Neural cell (in vitro differentiated cells): ENCODE measurements around the gene PDE3A. TPM values are rescaled to one million over a fixed set of nuclear protein-coding genes. Genes with fewer than 3 reads are reported as not detected.

ENCODE experiments used
- H2AFZ ChIP-seq: fragments of 200-600, 300-800 bp; sonication (generic), shearing (Covaris generic); 2 replicates; pipeline ENCODE4 v1.6.0; 2014; ENCODE audit warnings: low read depth, mild to moderate bottlenecking, antibody characterized with exemption, low read length, moderate library complexity
- H3F3A ChIP-seq: fragments of 200-600 bp; shearing (Covaris generic); 2 replicates; pipeline ENCODE4 v1.6.1; 2016; ENCODE audit warnings: mild to moderate bottlenecking, moderate library complexity, mixed read lengths, antibody characterized with exemption, low read length; ENCODE audit not compliant: insufficient read depth, poor library complexity, severe bottlenecking
- H3K27ac ChIP-seq: fragments of 200-600, 300-800 bp; sonication (generic), shearing (Covaris generic); 2 replicates; pipeline ENCODE4 v1.5.1; 2014; ENCODE audit warnings: mild to moderate bottlenecking, low read length, moderate library complexity
- H3K27me3 ChIP-seq: fragments of 300-800, 200-600 bp; sonication (generic), shearing (Covaris generic); 2 replicates; pipeline ENCODE4 v1.6.0; 2014; ENCODE audit warnings: mild to moderate bottlenecking, low read depth, low read length, moderate library complexity; ENCODE audit not compliant: insufficient read depth
- H3K36me3 ChIP-seq: fragments of 300-800, 200-600 bp; sonication (generic), shearing (Covaris generic); 2 replicates; pipeline ENCODE4 v1.5.1; 2014; ENCODE audit warnings: mild to moderate bottlenecking, antibody characterized with exemption, low read length, moderate library complexity; ENCODE audit not compliant: insufficient read depth
- H3K4me2 ChIP-seq: fragments of 300-800, 200-600 bp; sonication (generic), shearing (Covaris generic); 2 replicates; pipeline ENCODE4 v1.6.0; 2014; ENCODE audit warnings: mild to moderate bottlenecking, low read length
- H3K4me3 ChIP-seq: fragments of 300-800, 200-600 bp; sonication (generic), shearing (Covaris generic); 2 replicates; pipeline ENCODE4 v1.5.1; 2014; ENCODE audit warnings: mild to moderate bottlenecking, low read length, moderate library complexity
- H3K79me2 ChIP-seq: fragments of 200-600 bp; shearing (Covaris generic); replicated peaks from 2 replicates; pipeline ENCODE4 v1.6.0; 2014; ENCODE audit warnings: mild to moderate bottlenecking, low read length, moderate library complexity; ENCODE audit not compliant: insufficient read depth
- H3K9ac ChIP-seq: fragments of 300-800, 200-600 bp; sonication (generic), shearing (Covaris generic); 2 replicates; pipeline ENCODE4 v1.6.1; 2016; ENCODE audit warnings: mild to moderate bottlenecking, low read length, mixed read lengths
- H3K9me2 ChIP-seq: fragments of 200-600 bp; shearing (Covaris generic); 2 replicates; pipeline ENCODE4 v1.6.1; 2016; ENCODE audit warnings: mild to moderate bottlenecking, low read length, mixed read lengths; ENCODE audit not compliant: insufficient read depth
- H3K9me3 ChIP-seq: fragments of 200-600, 300-800 bp; sonication (generic), shearing (Covaris generic); 2 replicates; pipeline ENCODE4 v1.6.1; 2016; ENCODE audit warnings: mild to moderate bottlenecking, mixed run types, low read length, moderate library complexity, mixed read lengths
- H4K20me1 ChIP-seq: fragments of 200-600 bp; shearing (Covaris generic); 2 replicates; pipeline ENCODE4 v1.6.1; 2016; ENCODE audit warnings: mild to moderate bottlenecking, mixed run types; ENCODE audit not compliant: insufficient read depth
- CTCF ChIP-seq: fragments of 450-650 bp; IDR thresholded peaks from 2 replicates; pipeline ENCODE4 v1.5.1; 2014; ENCODE audit warnings: antibody characterized with exemption, mild to moderate bottlenecking, moderate library complexity; ENCODE audit not compliant: poor library complexity, severe bottlenecking
- EP300 ChIP-seq: fragments of 450-650 bp; conservative IDR thresholded peaks from 2 replicates; pipeline ENCODE4 v1.6.1; 2014; ENCODE audit warnings: antibody characterized with exemption, mild to moderate bottlenecking, moderate library complexity; ENCODE audit not compliant: poor library complexity, severe bottlenecking
- EZH2 ChIP-seq: fragments of 200-600, 300-800 bp; shearing (Covaris generic), sonication (generic); IDR thresholded peaks from 2 replicates; pipeline ENCODE4 v1.6.1; 2014; ENCODE audit warnings: antibody characterized with exemption, low read length, borderline replicate concordance, mild to moderate bottlenecking; ENCODE audit not compliant: insufficient read depth, poor library complexity, severe bottlenecking
- MXI1 ChIP-seq: fragments of 450-650 bp; conservative IDR thresholded peaks from 2 replicates; pipeline ENCODE4 v1.6.1; 2014; ENCODE audit warnings: antibody characterized with exemption, mild to moderate bottlenecking; ENCODE audit not compliant: poor library complexity, severe bottlenecking
- POLR2AphosphoS5 ChIP-seq: IDR thresholded peaks from 2 replicates; pipeline ENCODE4 v1.6.1; 2012
- RAD21 ChIP-seq: fragments of 450-650 bp; conservative IDR thresholded peaks from 2 replicates; pipeline ENCODE4 v1.6.1; 2014; ENCODE audit warnings: antibody characterized with exemption, mild to moderate bottlenecking, moderate library complexity
- REST ChIP-seq: IDR thresholded peaks from 2 replicates; pipeline ENCODE4 v1.6.1; 2012; ENCODE audit warnings: borderline replicate concordance
- SMC3 ChIP-seq: fragments of 450-650 bp; conservative IDR thresholded peaks from 2 replicates; pipeline ENCODE4 v1.6.1; 2014; ENCODE audit warnings: antibody characterized with exemption, mild to moderate bottlenecking, moderate library complexity; ENCODE audit not compliant: poor library complexity
- TAF1 ChIP-seq: IDR thresholded peaks from 2 replicates; pipeline ENCODE4 v1.6.1; 2012; ENCODE audit warnings: low read depth
- polyA plus RNA-seq: library from polyadenylated mRNA; depleted of rRNA; stranded (reverse); fragments of >200 nt; gene quantifications from 2 replicates; pipeline ENCODE4 v1.2.3, GENCODE V29; 2014

The PDE3A gene
- polyA plus RNA-seq, 1 donor from 2014 or later, result 0.94 TPM

- H3K27ac ChIP-seq, result no peak overlapping the region
- H3K4me2 ChIP-seq, result no peak overlapping the region
- no peaks in the 10 kb centered on the region for H3K79me2 ChIP-seq
- no peaks in the 10 kb centered on the region for H3F3A ChIP-seq
- no peaks in the 10 kb centered on the region for H3K36me3 ChIP-seq
- H3K4me3 ChIP-seq, result no peak overlapping the region
- H2AFZ ChIP-seq, result no peak overlapping the region
- H3K27me3 ChIP-seq, result no peaks in the 10 kb centered on the region
- no peaks in the 10 kb centered on the region for H3K9me3 ChIP-seq
- no peak for TF ChIP-seq EP300
- no peak for TF ChIP-seq CTCF
- no peak for TF ChIP-seq MXI1
- TF ChIP-seq POLR2AphosphoS5, result no peak
- no peak overlapping the region for H3K9ac ChIP-seq
- H4K20me1 ChIP-seq, result no peaks in the 10 kb centered on the region
- H3K9me2 ChIP-seq, result no peaks in the 10 kb centered on the region
Measured at GRCh38 chr12:20555015-20555414, 186.7 kb downstream of the PDE3A start.

GRCh38 chr12:20555771-20556170 lies 187.4 kb downstream of the PDE3A start:
- H3F3A ChIP-seq, result no peaks in the 10 kb centered on the region
- H3K79me2 ChIP-seq, result no peaks in the 10 kb centered on the region
- no peaks in the 10 kb centered on the region for H3K27me3 ChIP-seq
- H3K9me2 ChIP-seq, result no peaks in the 10 kb centered on the region
- TF ChIP-seq CTCF, result no peak
- TF ChIP-seq SMC3, result no peak
- no peak for TF ChIP-seq MXI1
- TF ChIP-seq TAF1, result no peak
- TF ChIP-seq EP300, result no peak
- no peak for TF ChIP-seq EZH2
- no peak overlapping the region for H3K27ac ChIP-seq
- no peak overlapping the region for H3K4me3 ChIP-seq
- H3K9ac ChIP-seq, result no peak overlapping the region
- no peaks in the 10 kb centered on the region for H3K9me3 ChIP-seq
- H4K20me1 ChIP-seq, result no peaks in the 10 kb centered on the region
- H3K4me2 ChIP-seq, result no peak overlapping the region
- no peaks in the 10 kb centered on the region for H3K36me3 ChIP-seq
- no peak overlapping the region for H2AFZ ChIP-seq

- Histone ChIP-seq H3F3A (no peaks in the 10 kb centered on the region), H3K4me3 (no peak overlapping the region), H3K9ac (no peak overlapping the region), H3K27ac (no peak overlapping the region), H3K27me3 (no peaks in the 10 kb centered on the region), H3K79me2 (no peaks in the 10 kb centered on the region), H3K9me2 (no peaks in the 10 kb centered on the region), H3K36me3 (no peaks in the 10 kb centered on the region), H3K4me2 (no peak overlapping the region), H4K20me1 (no peaks in the 10 kb centered on the region), H3K9me3 (no peaks in the 10 kb centered on the region), H2AFZ (no peak overlapping the region)
- TF ChIP-seq EP300, result no peak
- no peak for TF ChIP-seq POLR2AphosphoS5
- TF ChIP-seq REST, result no peak
- TF ChIP-seq EZH2, result no peak
- TF ChIP-seq TAF1, result no peak
- TF ChIP-seq SMC3, result no peak
- no peak for TF ChIP-seq MXI1
- TF ChIP-seq RAD21, result no peak
- TF ChIP-seq CTCF, result no peak
Measured at GRCh38 chr12:20557096-20557495, 188.8 kb downstream of the PDE3A start.
